Keratinocyte (primary cell): ENCODE data around the gene ETV3L. TPM values are rescaled to one million over a fixed set of nuclear protein-coding genes. Genes with fewer than 3 reads are reported as not detected.

Experiments
- DNase-seq: peaks from one replicate; pipeline ENCODE4 v3.0.0-alpha.2; 2011; ENCODE audit warnings: low read depth, missing footprints, low spot score
- FAIRE-seq: peaks from 2 replicates; lab custom pipeline; 2011; peaks lifted over from hg19 to GRCh38; lab: Jason Lieb, UNC
- H2AFZ ChIP-seq: 2 replicates; pipeline ENCODE4 v1.6.0; 2012; ENCODE audit warnings: low read length, control low read depth, inconsistent platforms; ENCODE audit not compliant: control insufficient read depth
- H3K27ac ChIP-seq: 2 replicates; pipeline ENCODE4 v1.5.1; 2011; ENCODE audit warnings: low read length; ENCODE audit not compliant: control insufficient read depth, insufficient read depth
- H3K27me3 ChIP-seq: 3 replicates; pipeline ENCODE4 v1.6.0; 2011; ENCODE audit warnings: low read length; ENCODE audit not compliant: control insufficient read depth, insufficient read depth; ENCODE audit errors: extremely low read depth
- H3K36me3 ChIP-seq, 2 experiments: 2 replicates in 1 of 2; 3 replicates in 1 of 2; pipeline ENCODE4 v1.5.1; 2011; ENCODE audit warnings: low read length in 2 of 2, mild to moderate bottlenecking in 1 of 2; ENCODE audit not compliant: control insufficient read depth in 2 of 2, insufficient read depth in 2 of 2; ENCODE audit errors: extremely low read depth in 1 of 2
- H3K4me1 ChIP-seq: 3 replicates; pipeline ENCODE4 v1.5.1; 2011; ENCODE audit warnings: low read length; ENCODE audit not compliant: control insufficient read depth, insufficient read depth; ENCODE audit errors: extremely low read depth
- H3K4me2 ChIP-seq: 3 replicates; pipeline ENCODE4 v1.6.0; 2011; ENCODE audit warnings: low read depth, low read length; ENCODE audit not compliant: control insufficient read depth, insufficient read depth; ENCODE audit errors: extremely low read depth
- H3K4me3 ChIP-seq, 3 experiments: fragments of 200-600 bp in 1 of 3; sonication (generic) in 1 of 3; 2 replicates in 2 of 3; 3 replicates in 1 of 3; pipeline ENCODE4 v1.5.1; 2011 to 2016; ENCODE audit warnings: low read length in 3 of 3, mild to moderate bottlenecking in 3 of 3, control low read depth in 2 of 3, inconsistent platforms in 1 of 3, low read depth in 1 of 3, mixed read lengths in 1 of 3, mixed run types in 1 of 3, moderate library complexity in 1 of 3; ENCODE audit not compliant: control insufficient read depth in 2 of 3, insufficient read depth in 2 of 3; ENCODE audit errors: extremely low read depth in 1 of 3
- H3K79me2 ChIP-seq: 2 replicates; pipeline ENCODE4 v1.6.0; 2012; ENCODE audit warnings: low read length; ENCODE audit not compliant: control insufficient read depth, insufficient read depth
- H3K9ac ChIP-seq: 3 replicates; pipeline ENCODE4 v1.6.0; 2011; ENCODE audit warnings: low read length; ENCODE audit not compliant: control insufficient read depth, insufficient read depth; ENCODE audit errors: extremely low read depth
- H3K9me1 ChIP-seq: 3 replicates; pipeline ENCODE4 v1.6.0; 2011; ENCODE audit warnings: low read length; ENCODE audit not compliant: control insufficient read depth, insufficient read depth; ENCODE audit errors: extremely low read depth
- H3K9me3 ChIP-seq: 2 replicates; pipeline ENCODE4 v1.5.1; 2012; ENCODE audit warnings: low read depth, low read length; ENCODE audit not compliant: control insufficient read depth
- H4K20me1 ChIP-seq: 3 replicates; pipeline ENCODE4 v1.6.0; 2011; ENCODE audit warnings: low read length; ENCODE audit not compliant: control insufficient read depth, insufficient read depth; ENCODE audit errors: extremely low read depth
- EZH2 ChIP-seq: IDR thresholded peaks from one replicate; pipeline ENCODE4 v1.6.1; 2012; ENCODE audit warnings: inconsistent platforms, mild to moderate bottlenecking, low read length, moderate library complexity
- dilution Hi-C: fragments of 300-500 bp; cut with MboI; formaldehyde crosslinking; loops from one replicate; pipeline ENCODE4 v1.7.0; 2020; ENCODE audit warnings: low sequenced_read_pairs; ENCODE audit not compliant: extremely low pct_ligation_motif_present
- polyA plus RNA-seq, 5 experiments: library from polyadenylated mRNA; depleted of rRNA in 3 of 5; stranded (reverse) in 3 of 5; stranded (forward) in 1 of 5; unstranded in 1 of 5; fragments of >200 nt; gene quantifications; 1 replicate in 1 of 5; 2 replicates in 3 of 5; 3 replicates in 1 of 5; pipeline versions ENCODE4 v1.2.1 to v1.2.3, GENCODE V29; 2011 to 2012; ENCODE audit warnings: missing spikeins in 2 of 5, low read depth in 1 of 5, low replicate concordance in 1 of 5
- TF ChIP-seq, protein P1 (sequence below), 3 experiments: IDR thresholded peaks in 1 of 3; conservative IDR thresholded peaks in 1 of 3; optimal IDR thresholded peaks in 1 of 3; 2 replicates in 2 of 3; 3 replicates in 1 of 3; pipeline versions ENCODE3 to v1.5.1; 2011; ENCODE audit warnings: low read length in 3 of 3, mild to moderate bottlenecking in 3 of 3, moderate library complexity in 2 of 3, control low read depth in 1 of 3, inconsistent platforms in 1 of 3; ENCODE audit not compliant: insufficient read depth in 2 of 3; ENCODE audit errors: extremely low read depth in 1 of 3

ETV3L gene
- polyA plus RNA-seq, 1 donor (not counting 4 experiments of a cell fraction or from before 2014, with no cell fraction given): not detected

DNA sequence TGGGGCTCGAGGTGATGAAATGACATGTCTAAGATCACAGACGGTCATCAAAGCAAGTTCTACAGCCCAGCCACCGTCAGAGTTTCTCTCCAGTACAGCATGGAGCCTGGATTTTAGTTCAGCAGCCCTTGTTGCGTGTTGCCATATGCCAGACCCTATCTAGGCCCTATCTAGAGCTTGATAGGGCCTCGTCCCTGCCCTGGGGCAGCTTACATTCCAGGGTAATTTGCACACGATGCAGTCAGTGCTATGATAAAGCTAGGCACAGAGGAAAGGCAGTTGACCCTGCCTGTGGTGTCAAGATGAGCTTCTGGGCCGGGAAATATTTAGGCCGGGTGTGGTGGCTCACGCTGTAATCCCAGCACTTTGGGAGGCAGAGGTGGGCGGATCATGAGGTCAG, 18.9 kb downstream of the ETV3L start:
- Histone ChIP-seq H3K79me2 (no peaks in the 10 kb centered on the region), H3K4me2 (no peak overlapping the region), H3K4me1 (no peaks in the 10 kb centered on the region), H3K9ac (no peak overlapping the region), H3K36me3 (no peaks in the 10 kb centered on the region), H3K4me3 (no peak overlapping the region), H3K9me1 (no peaks in the 10 kb centered on the region), H3K27me3 (no peaks in the 10 kb centered on the region), H3K9me3 (no peaks in the 10 kb centered on the region), H4K20me1 (no peaks in the 10 kb centered on the region), H3K27ac (no peak overlapping the region), H2AFZ (no peak overlapping the region)
- dilution Hi-C loops: no loop called here
- no peak for DNase-seq
- no peak for FAIRE-seq
- no peak for TF ChIP-seq EZH2
- TF ChIP-seq, protein P1, sequence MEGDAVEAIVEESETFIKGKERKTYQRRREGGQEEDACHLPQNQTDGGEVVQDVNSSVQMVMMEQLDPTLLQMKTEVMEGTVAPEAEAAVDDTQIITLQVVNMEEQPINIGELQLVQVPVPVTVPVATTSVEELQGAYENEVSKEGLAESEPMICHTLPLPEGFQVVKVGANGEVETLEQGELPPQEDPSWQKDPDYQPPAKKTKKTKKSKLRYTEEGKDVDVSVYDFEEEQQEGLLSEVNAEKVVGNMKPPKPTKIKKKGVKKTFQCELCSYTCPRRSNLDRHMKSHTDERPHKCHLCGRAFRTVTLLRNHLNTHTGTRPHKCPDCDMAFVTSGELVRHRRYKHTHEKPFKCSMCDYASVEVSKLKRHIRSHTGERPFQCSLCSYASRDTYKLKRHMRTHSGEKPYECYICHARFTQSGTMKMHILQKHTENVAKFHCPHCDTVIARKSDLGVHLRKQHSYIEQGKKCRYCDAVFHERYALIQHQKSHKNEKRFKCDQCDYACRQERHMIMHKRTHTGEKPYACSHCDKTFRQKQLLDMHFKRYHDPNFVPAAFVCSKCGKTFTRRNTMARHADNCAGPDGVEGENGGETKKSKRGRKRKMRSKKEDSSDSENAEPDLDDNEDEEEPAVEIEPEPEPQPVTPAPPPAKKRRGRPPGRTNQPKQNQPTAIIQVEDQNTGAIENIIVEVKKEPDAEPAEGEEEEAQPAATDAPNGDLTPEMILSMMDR (optimal IDR thresholded peaks at IDR 0.05 in 1 of 3, IDR thresholded peaks at IDR 0.05 in 1 of 3, conservative IDR thresholded peaks at IDR 0.05 in 1 of 3; ENCODE audit: extremely low read depth in 1 of 3, insufficient read depth in 2 of 3, low read length in 3 of 3): no peak

DNA sequence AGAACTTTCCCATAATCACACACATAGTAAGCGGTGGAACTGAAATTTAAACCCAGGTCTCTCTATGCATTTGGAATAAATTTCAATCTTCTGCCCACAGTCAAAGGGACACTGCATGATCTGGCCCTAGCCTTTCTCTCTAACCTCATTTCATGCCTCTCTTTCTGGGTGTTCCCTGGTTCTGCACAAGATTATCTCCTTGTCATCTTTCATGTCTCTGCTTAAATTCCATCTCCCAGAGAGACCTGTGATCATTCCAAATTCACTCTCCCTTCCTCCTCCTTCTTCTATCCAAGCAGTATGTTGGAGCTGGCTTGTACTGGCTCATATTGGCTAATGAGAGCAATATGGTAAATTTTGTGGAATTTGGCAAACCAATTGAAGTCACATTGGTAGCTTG, 22.2 kb downstream of the ETV3L start:
- FAIRE-seq (no peak), DNase-seq (no peak)
- Histone ChIP-seq H3K27ac (no peak overlapping the region), H3K4me1 (peaks cover 4% of the 10 kb centered on the region), H3K9me3 (no peaks in the 10 kb centered on the region), H3K4me2 (no peak overlapping the region), H2AFZ (no peak overlapping the region), H3K79me2 (no peaks in the 10 kb centered on the region), H4K20me1 (no peaks in the 10 kb centered on the region), H3K9ac (no peak overlapping the region), H3K9me1 (no peaks in the 10 kb centered on the region), H3K27me3 (no peaks in the 10 kb centered on the region), H3K4me3 (no peak overlapping the region), H3K36me3 (no peaks in the 10 kb centered on the region)
- dilution Hi-C loops: no loop called here
- TF ChIP-seq, protein P1 (optimal IDR thresholded peaks at IDR 0.05 in 1 of 3, IDR thresholded peaks at IDR 0.05 in 1 of 3, conservative IDR thresholded peaks at IDR 0.05 in 1 of 3; ENCODE audit: extremely low read depth in 1 of 3, insufficient read depth in 2 of 3, low read length in 3 of 3): no peak
- TF ChIP-seq EZH2: no peak
